K562 (cell line): Measurements from ENCODE around the gene NADK. TPM values are rescaled to one million over a fixed set of nuclear protein-coding genes. Genes with fewer than 3 reads are reported as not detected.

Experiments used
- ATAC-seq: fragments of 200-7000 bp; cut with Tn5 transposase; 3 replicates; pipeline ENCODE4 v1.9.1; 2020; ENCODE audit warnings: moderate library complexity
- BruUV-seq: library from RNA; stranded (reverse); fragments of 400-500 nt; replicated peaks from 2 replicates; lab custom pipeline; 2021; lab: Mats Ljungman, UMichigan
- CTCF ChIA-PET: fragments of 300-600 bp; formaldehyde crosslinking; extraction: SDS; loops from one replicate; lab custom pipeline; 2021; ENCODE audit warnings: low intra/inter-chr PET ratio; lab: Yijun Ruan, JAX
- POLR2A ChIA-PET: fragments of 300-600, 350-650 bp; sonication (Branson Sonifier 250); formaldehyde crosslinking; extraction: SDS; loops from one replicate; lab custom pipeline; 2021; ENCODE audit warnings: antibody characterized with exemption, inconsistent platforms; lab: Yijun Ruan, JAX
- DNase-seq, 4 experiments: peaks; one replicate each; pipeline versions ENCODE4 v3.0.0 to v3.0.0-alpha.2; 2011 to 2018; ENCODE audit warnings: low spot score in 3 of 4, mixed read lengths in 3 of 4; ENCODE audit errors: extremely low read depth in 1 of 4
- FAIRE-seq: peaks from 2 replicates; lab custom pipeline; 2011; peaks lifted over from hg19 to GRCh38; lab: Jason Lieb, UNC
- H2AFZ ChIP-seq: 2 replicates; pipeline ENCODE4 v1.6.0; 2011; ENCODE audit warnings: low read depth, low read length, control low read depth, inconsistent platforms
- H3K27ac ChIP-seq: fragments of 200-600 bp; 3 replicates; pipeline ENCODE4 v1.8.0; 2011; ENCODE audit warnings: low read depth, mild to moderate bottlenecking, control low read depth, inconsistent platforms, low read length, moderate library complexity, mixed read lengths; ENCODE audit errors: extremely low read depth
- H3K27me3 ChIP-seq, 2 experiments: fragments of 300-600 bp in 1 of 2; 2 replicates in 1 of 2; 3 replicates in 1 of 2; pipeline versions ENCODE4 v1.6.0 to v1.8.0; 2011; ENCODE audit warnings: inconsistent platforms in 2 of 2, low read length in 2 of 2, mild to moderate bottlenecking in 1 of 2, mixed read lengths in 1 of 2, moderate library complexity in 1 of 2; ENCODE audit not compliant: control insufficient read depth in 2 of 2, insufficient read depth in 2 of 2
- H3K36me3 ChIP-seq: fragments of 300-600 bp; 3 replicates; pipeline ENCODE4 v1.8.0; 2011; ENCODE audit warnings: mild to moderate bottlenecking, low read length, inconsistent platforms; ENCODE audit not compliant: control insufficient read depth, insufficient read depth
- H3K4me1 ChIP-seq, 2 experiments: fragments of 200-600 bp in 1 of 2; replicated peaks in 1 of 2; 2 replicates in 1 of 2; 3 replicates in 1 of 2; pipeline versions ENCODE4 v1.5.1 to v1.8.0; 2011; ENCODE audit warnings: inconsistent platforms in 2 of 2, low read length in 2 of 2, mild to moderate bottlenecking in 1 of 2, mixed read lengths in 1 of 2, moderate library complexity in 1 of 2; ENCODE audit not compliant: control insufficient read depth in 2 of 2, insufficient read depth in 2 of 2
- H3K4me2 ChIP-seq: 2 replicates; pipeline ENCODE4 v1.6.1; 2011; ENCODE audit warnings: low read length, control low read depth, inconsistent platforms, mixed read lengths; ENCODE audit not compliant: insufficient read depth
- H3K4me3 ChIP-seq: fragments of 200-600 bp; sonication (generic), shearing (Covaris generic); 2 replicates; pipeline ENCODE4 v1.5.1; 2016; ENCODE audit warnings: control low read depth, inconsistent platforms
- H3K79me2 ChIP-seq: fragments of 200-600 bp; 3 replicates; pipeline ENCODE4 v1.8.0; 2011; ENCODE audit warnings: low read length, inconsistent platforms; ENCODE audit not compliant: control insufficient read depth, insufficient read depth
- H3K9ac ChIP-seq, 2 experiments: 2 replicates each; pipeline versions ENCODE4 v1.6.0 to v1.6.1; 2011; ENCODE audit warnings: low read depth in 2 of 2, low read length in 2 of 2, control low read depth in 1 of 2, inconsistent platforms in 1 of 2, mild to moderate bottlenecking in 1 of 2, mixed read lengths in 1 of 2; ENCODE audit not compliant: insufficient read depth in 1 of 2
- H3K9me1 ChIP-seq: one replicate; pipeline ENCODE4 v1.6.0; 2011; ENCODE audit warnings: inconsistent platforms, mild to moderate bottlenecking, low read length, moderate library complexity; ENCODE audit not compliant: control insufficient read depth, insufficient read depth
- H3K9me3 ChIP-seq: replicated peaks from 2 replicates; pipeline ENCODE4 v1.5.1; 2011; ENCODE audit warnings: low read depth, low read length, inconsistent platforms; ENCODE audit not compliant: control insufficient read depth, insufficient read depth
- H4K20me1 ChIP-seq: replicated peaks from 2 replicates; pipeline ENCODE4 v1.6.1; 2011; ENCODE audit warnings: low read length, inconsistent platforms, mixed read lengths; ENCODE audit not compliant: control insufficient read depth, insufficient read depth
- DDX20 ChIP-seq: fragments of 450-650 bp; IDR thresholded peaks from 2 replicates; pipeline ENCODE4 v1.6.1; 2016; ENCODE audit warnings: missing genetic modification characterization, low read depth, mild to moderate bottlenecking, missing compliant biosample characterization, moderate library complexity
- EHMT2 ChIP-seq: fragments of 450-650 bp; IDR thresholded peaks from 2 replicates; pipeline ENCODE4 v1.6.1; 2018; ENCODE audit warnings: antibody characterized with exemption
- FOXK1 ChIP-seq: sonication (generic); formaldehyde crosslinking; IDR thresholded peaks from 2 replicates; pipeline ENCODE4 v1.8.0; 2022; ENCODE audit warnings: missing genetic modification reagents, mild to moderate bottlenecking, borderline replicate concordance
- NR2C2 ChIP-seq, 2 experiments: fragments of 200-800 bp in 1 of 2; sonication (Bioruptor generic) in 1 of 2; sonication (generic) in 1 of 2; formaldehyde crosslinking in 1 of 2; IDR thresholded peaks; 2 replicates each; pipeline versions ENCODE4 v1.6.1 to v1.8.0; 2016 to 2022; ENCODE audit warnings: mild to moderate bottlenecking in 1 of 2, missing compliant biosample characterization in 1 of 2, missing genetic modification characterization in 1 of 2, missing genetic modification reagents in 1 of 2
- NR2F6 ChIP-seq: fragments of 450-650 bp; formaldehyde crosslinking; IDR thresholded peaks from 2 replicates; pipeline ENCODE4 v1.4.0; 2020; ENCODE audit warnings: mild to moderate bottlenecking
- RBM22 ChIP-seq: fragments of 200-400 bp; formaldehyde crosslinking; IDR thresholded peaks from 2 replicates; pipeline ENCODE4 v1.6.1; 2018; ENCODE audit warnings: low read length, low read depth; ENCODE audit not compliant: poor library complexity, severe bottlenecking
- SMAD1 ChIP-seq: fragments of 150-350 bp; IDR thresholded peaks from 2 replicates; pipeline ENCODE4 v1.6.1; 2014; ENCODE audit warnings: low read length, low read depth; ENCODE audit not compliant: partially characterized antibody
- SRSF7 ChIP-seq: fragments of 200-400 bp; formaldehyde crosslinking; optimal IDR thresholded peaks from 2 replicates; pipeline ENCODE3; 2017; ENCODE audit warnings: mild to moderate bottlenecking, low read depth, low read length
- TFAM ChIP-seq: fragments of 250-450 bp; sonication (Bioruptor Pico); conservative IDR thresholded peaks from 2 replicates; pipeline ENCODE4 v1.5.0; 2021; ENCODE audit warnings: mild to moderate bottlenecking, moderate library complexity
- ZC3H4 ChIP-seq: sonication (generic); formaldehyde crosslinking; IDR thresholded peaks from 2 replicates; pipeline ENCODE4 v1.9.0; 2021; ENCODE audit warnings: missing genetic modification reagents, borderline replicate concordance
- WGBS: fragments of 100-300 bp; shearing (Covaris generic); methylation state at CpG from one replicate; pipeline ENCODE4 v1.1.6; 2016; ENCODE audit warnings: low coverage, mixed read lengths; ENCODE audit not compliant: insufficient coverage; ENCODE audit errors: missing lambda C conversion rate; 5-methylcytosine and 5-hydroxymethylcytosine counted together
- in situ Hi-C: fragments of 300-500 bp; cut with MboI; formaldehyde crosslinking; loops from 4 replicates; pipeline ENCODE4 v1.15.0; 2018; ENCODE audit warnings: inconsistent platforms, mixed read lengths
- intact Hi-C: fragments of 100-400 bp; cut with micrococcal nuclease; formaldehyde crosslinking; loops from 2 replicates; pipeline ENCODE4 v1.14.2; 2022
- polyA plus RNA-seq, 8 experiments: library from polyadenylated mRNA; depleted of rRNA in 4 of 8; stranded (reverse) in 5 of 8; unstranded in 3 of 8; fragments of >200 nt; fragmentation: Nextera tagmentation in 2 of 8; fragmentation: Illumina TruSeq in 1 of 8; extraction: Ambion mirVana in 2 of 8; extraction: Trizol in 1 of 8; gene quantifications; 2 replicates each; pipeline versions ENCODE4 v1.2.1 to v1.2.3, GENCODE V29; 2011 to 2014; ENCODE audit warnings: inconsistent platforms in 1 of 8, missing spikeins in 1 of 8
- total RNA-seq, 7 experiments: library from RNA; depleted of rRNA in 6 of 7; stranded (reverse); fragments of >200 nt in 6 of 7; fragmentation: Illumina TruSeq in 2 of 7; extraction: Trizol in 2 of 7; gene quantifications; 2 replicates each; pipeline versions ENCODE4 v1.2.1 to v1.2.3, GENCODE V29; 2011 to 2021; ENCODE audit warnings: low replicate concordance in 1 of 7
- TF ChIP-seq, protein P1 (sequence below): fragments of 450-650 bp; IDR thresholded peaks from 2 replicates; pipeline ENCODE4 v1.7.1; 2018; ENCODE audit warnings: mild to moderate bottlenecking, low read depth; ENCODE audit not compliant: partially characterized antibody
- TF ChIP-seq, protein P2 (sequence below): sonication (generic); formaldehyde crosslinking; IDR thresholded peaks from 2 replicates; pipeline ENCODE4 v1.9.0; 2022; ENCODE audit warnings: mild to moderate bottlenecking, missing genetic modification reagents
- TF ChIP-seq, protein P3 (sequence below): fragments of 450-650 bp; IDR thresholded peaks from 2 replicates; pipeline ENCODE4 v1.7.0; 2016; ENCODE audit warnings: borderline replicate concordance
- TF ChIP-seq, protein P4 (sequence below): sonication (generic); formaldehyde crosslinking; IDR thresholded peaks from 2 replicates; pipeline ENCODE4 v1.4.0; 2020; ENCODE audit warnings: mild to moderate bottlenecking, missing genetic modification reagents

Gene NADK
- total and polyA plus RNA-seq, 9 of the 15 experiments (the other 6 are each of a cell fraction or from before 2014, with no cell fraction given): 1.5 to 135 (median 75.1) TPM

DNA sequence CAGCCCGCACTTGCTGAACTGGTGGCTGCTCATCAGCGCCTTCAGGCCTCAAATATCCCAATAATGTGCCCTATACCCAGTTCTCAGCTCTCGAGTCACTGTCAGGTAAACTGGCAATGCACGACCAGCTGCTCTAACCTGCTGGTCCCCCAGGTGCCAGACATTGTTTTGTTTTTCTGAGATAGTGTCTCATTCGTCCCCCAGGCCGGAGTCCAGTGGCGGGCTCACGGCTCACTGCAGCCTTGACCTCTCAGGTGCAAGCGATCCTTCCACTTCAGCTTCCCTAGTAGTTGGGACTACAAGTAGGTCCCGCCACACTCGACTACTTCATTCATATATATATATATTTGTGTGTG is 1.0 kb upstream of the NADK start:
- WGBS: 44% methylated on average over 11 of the region's 11 CpGs
- Histone ChIP-seq H3K79me2 (peaks cover 41% of the 10 kb centered on the region), H3K4me3 (peak overlapping the region; percentile 88), H3K27ac (peak overlapping the region; percentile 94), H2AFZ (peak overlapping the region; percentile 87), H3K9ac (peak overlapping the region; percentile 96 to 100), H3K9me1 (no peaks in the 10 kb centered on the region), H3K9me3 (no peaks in the 10 kb centered on the region), H3K4me1 (peaks cover 68 to 76% of the 10 kb centered on the region in 2 experiments), H4K20me1 (peaks cover 16% of the 10 kb centered on the region; the same call in 1 of the 2 replicates), H3K4me2 (peak overlapping the region; percentile 92), H3K36me3 (peaks cover 26% of the 10 kb centered on the region), H3K27me3 (no peaks in the 10 kb centered on the region)
- ATAC-seq (no peak), FAIRE-seq (peak; percentile 49), DNase-seq (peak in 1 of 4 experiments; percentile 47)
- ChIA-PET CTCF (no interaction called here), POLR2A (interaction anchor here (1.1 to 2.3 kb wide), 5 partner anchors 8 to 130 kb away, joined by 4 to 12 read pairs (median 5); no protein-coding TSS in a partner anchor)
- in situ Hi-C loops (no loop called here), intact Hi-C loops (loop anchor here (2.0 kb wide), 1 partner anchor 20 kb away; no protein-coding TSS in a partner anchor)
- BruUV-seq: no TSS peak
- no peak for TF ChIP-seq EHMT2
- TF ChIP-seq NR2F6 (CRISPR knock-in tag): 0 out of 2 replicates have a peak, but pooled peaks have one; percentile 40
- TF ChIP-seq DDX20: no peak
- TF ChIP-seq, protein P1, sequence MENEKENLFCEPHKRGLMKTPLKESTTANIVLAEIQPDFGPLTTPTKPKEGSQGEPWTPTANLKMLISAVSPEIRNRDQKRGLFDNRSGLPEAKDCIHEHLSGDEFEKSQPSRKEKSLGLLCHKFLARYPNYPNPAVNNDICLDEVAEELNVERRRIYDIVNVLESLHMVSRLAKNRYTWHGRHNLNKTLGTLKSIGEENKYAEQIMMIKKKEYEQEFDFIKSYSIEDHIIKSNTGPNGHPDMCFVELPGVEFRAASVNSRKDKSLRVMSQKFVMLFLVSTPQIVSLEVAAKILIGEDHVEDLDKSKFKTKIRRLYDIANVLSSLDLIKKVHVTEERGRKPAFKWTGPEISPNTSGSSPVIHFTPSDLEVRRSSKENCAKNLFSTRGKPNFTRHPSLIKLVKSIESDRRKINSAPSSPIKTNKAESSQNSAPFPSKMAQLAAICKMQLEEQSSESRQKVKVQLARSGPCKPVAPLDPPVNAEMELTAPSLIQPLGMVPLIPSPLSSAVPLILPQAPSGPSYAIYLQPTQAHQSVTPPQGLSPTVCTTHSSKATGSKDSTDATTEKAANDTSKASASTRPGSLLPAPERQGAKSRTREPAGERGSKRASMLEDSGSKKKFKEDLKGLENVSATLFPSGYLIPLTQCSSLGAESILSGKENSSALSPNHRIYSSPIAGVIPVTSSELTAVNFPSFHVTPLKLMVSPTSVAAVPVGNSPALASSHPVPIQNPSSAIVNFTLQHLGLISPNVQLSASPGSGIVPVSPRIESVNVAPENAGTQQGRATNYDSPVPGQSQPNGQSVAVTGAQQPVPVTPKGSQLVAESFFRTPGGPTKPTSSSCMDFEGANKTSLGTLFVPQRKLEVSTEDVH: no peak
- TF ChIP-seq SRSF7: no peak
- TF ChIP-seq SMAD1: no peak
- TF ChIP-seq, protein P2, sequence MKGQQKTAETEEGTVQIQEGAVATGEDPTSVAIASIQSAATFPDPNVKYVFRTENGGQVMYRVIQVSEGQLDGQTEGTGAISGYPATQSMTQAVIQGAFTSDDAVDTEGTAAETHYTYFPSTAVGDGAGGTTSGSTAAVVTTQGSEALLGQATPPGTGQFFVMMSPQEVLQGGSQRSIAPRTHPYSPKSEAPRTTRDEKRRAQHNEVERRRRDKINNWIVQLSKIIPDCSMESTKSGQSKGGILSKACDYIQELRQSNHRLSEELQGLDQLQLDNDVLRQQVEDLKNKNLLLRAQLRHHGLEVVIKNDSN (CRISPR knock-in tag): no peak
- TF ChIP-seq TFAM (CRISPR knock-in tag): no peak
- TF ChIP-seq, protein P3, sequence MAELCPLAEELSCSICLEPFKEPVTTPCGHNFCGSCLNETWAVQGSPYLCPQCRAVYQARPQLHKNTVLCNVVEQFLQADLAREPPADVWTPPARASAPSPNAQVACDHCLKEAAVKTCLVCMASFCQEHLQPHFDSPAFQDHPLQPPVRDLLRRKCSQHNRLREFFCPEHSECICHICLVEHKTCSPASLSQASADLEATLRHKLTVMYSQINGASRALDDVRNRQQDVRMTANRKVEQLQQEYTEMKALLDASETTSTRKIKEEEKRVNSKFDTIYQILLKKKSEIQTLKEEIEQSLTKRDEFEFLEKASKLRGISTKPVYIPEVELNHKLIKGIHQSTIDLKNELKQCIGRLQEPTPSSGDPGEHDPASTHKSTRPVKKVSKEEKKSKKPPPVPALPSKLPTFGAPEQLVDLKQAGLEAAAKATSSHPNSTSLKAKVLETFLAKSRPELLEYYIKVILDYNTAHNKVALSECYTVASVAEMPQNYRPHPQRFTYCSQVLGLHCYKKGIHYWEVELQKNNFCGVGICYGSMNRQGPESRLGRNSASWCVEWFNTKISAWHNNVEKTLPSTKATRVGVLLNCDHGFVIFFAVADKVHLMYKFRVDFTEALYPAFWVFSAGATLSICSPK: no peak
- TF ChIP-seq RBM22: no peak
- TF ChIP-seq, protein P4, sequence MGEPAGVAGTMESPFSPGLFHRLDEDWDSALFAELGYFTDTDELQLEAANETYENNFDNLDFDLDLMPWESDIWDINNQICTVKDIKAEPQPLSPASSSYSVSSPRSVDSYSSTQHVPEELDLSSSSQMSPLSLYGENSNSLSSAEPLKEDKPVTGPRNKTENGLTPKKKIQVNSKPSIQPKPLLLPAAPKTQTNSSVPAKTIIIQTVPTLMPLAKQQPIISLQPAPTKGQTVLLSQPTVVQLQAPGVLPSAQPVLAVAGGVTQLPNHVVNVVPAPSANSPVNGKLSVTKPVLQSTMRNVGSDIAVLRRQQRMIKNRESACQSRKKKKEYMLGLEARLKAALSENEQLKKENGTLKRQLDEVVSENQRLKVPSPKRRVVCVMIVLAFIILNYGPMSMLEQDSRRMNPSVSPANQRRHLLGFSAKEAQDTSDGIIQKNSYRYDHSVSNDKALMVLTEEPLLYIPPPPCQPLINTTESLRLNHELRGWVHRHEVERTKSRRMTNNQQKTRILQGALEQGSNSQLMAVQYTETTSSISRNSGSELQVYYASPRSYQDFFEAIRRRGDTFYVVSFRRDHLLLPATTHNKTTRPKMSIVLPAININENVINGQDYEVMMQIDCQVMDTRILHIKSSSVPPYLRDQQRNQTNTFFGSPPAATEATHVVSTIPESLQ (CRISPR knock-in tag): 0 out of 2 replicates have a peak, but pooled peaks have one; percentile 7
- 0 out of 2 replicates have a peak, but pooled peaks have one; percentile 4 for TF ChIP-seq NR2C2 (CRISPR knock-in tag; IDR thresholded peaks at IDR 0.05)
- TF ChIP-seq NR2C2 (tag; IDR thresholded peaks at IDR 0.05): no peak
- TF ChIP-seq FOXK1 (CRISPR knock-in tag): peak; percentile 9; the same call in 1 of the 2 replicates
- TF ChIP-seq ZC3H4 (CRISPR knock-in tag): peak; percentile 58; the same call in 1 of the 2 replicates
